ENCODE results near the gene DOCK10. TPM values are rescaled to one million over a fixed set of nuclear protein-coding genes. Genes with fewer than 3 reads are reported as not detected.

The DOCK10 gene
- polyA plus RNA-seq, 1 donor (not counting 4 experiments of a cell fraction or from before 2014, with no cell fraction given): 2.5 TPM

DNA sequence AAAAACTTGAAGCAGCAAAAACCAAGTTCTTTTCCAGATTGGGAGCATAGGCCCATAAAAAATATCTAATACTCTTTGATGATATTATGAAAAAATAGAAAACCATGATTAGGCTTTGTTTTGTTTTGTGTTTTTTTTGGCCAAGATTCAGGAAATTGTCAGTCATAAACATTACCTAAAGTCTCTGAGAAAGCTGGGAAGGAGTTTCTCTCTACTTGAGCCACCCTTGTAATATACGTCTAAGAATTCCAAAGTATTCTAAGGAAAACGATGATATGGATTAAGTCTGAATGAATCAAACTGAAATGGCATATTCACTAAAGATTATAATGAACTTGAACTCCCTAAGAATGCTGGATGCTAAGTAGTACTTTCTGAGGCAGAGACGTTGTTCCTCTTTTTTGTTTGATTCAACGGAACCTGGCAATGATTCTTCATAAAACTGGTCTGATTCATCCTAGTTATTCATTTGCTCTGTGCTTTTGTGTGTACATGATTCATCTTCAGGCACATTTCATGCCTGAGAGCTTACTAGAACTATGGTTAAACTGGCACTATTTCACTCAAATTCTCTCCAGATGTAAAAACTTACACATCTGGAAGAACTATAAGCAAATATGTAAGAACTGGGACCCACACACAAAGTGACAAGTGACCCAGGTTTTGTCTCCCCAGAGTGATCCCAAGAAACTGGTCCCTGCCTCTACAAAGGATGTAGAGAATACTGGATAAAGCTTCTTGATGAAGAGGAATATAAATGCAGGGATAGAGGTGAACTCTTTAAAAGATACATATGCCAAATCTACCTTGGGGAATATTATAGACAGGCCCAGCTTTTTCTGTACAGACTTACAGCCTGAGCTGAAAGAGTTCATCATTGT, 159.7 kb downstream of the DOCK10 start:
- no peaks in the 10 kb centered on the region for H3K9me3 ChIP-seq (ENCODE audit: control insufficient read depth, low read depth, low read length)
- no peak for TF ChIP-seq EZH2 (IDR thresholded peaks at IDR 0.05; ENCODE audit: low read length)
- TF ChIP-seq, protein P1, sequence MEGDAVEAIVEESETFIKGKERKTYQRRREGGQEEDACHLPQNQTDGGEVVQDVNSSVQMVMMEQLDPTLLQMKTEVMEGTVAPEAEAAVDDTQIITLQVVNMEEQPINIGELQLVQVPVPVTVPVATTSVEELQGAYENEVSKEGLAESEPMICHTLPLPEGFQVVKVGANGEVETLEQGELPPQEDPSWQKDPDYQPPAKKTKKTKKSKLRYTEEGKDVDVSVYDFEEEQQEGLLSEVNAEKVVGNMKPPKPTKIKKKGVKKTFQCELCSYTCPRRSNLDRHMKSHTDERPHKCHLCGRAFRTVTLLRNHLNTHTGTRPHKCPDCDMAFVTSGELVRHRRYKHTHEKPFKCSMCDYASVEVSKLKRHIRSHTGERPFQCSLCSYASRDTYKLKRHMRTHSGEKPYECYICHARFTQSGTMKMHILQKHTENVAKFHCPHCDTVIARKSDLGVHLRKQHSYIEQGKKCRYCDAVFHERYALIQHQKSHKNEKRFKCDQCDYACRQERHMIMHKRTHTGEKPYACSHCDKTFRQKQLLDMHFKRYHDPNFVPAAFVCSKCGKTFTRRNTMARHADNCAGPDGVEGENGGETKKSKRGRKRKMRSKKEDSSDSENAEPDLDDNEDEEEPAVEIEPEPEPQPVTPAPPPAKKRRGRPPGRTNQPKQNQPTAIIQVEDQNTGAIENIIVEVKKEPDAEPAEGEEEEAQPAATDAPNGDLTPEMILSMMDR (optimal IDR thresholded peaks at IDR 0.05 in 1 of 3, IDR thresholded peaks at IDR 0.05 in 1 of 3, conservative IDR thresholded peaks at IDR 0.05 in 1 of 3; ENCODE audit: extremely low read depth in 1 of 3, insufficient read depth in 2 of 3, low read length in 3 of 3): no peak
- no peak overlapping the region for H3K9ac ChIP-seq (ENCODE audit: control insufficient read depth, extremely low read depth, insufficient read depth, low read length)
- FAIRE-seq: no peak
- no peaks in the 10 kb centered on the region for H3K27me3 ChIP-seq (ENCODE audit: control insufficient read depth, extremely low read depth, insufficient read depth, low read length)
- dilution Hi-C loops (cut with MboI; ENCODE audit: extremely low pct_ligation_motif_present, low sequenced_read_pairs): no loop called here
- H3K4me1 ChIP-seq (ENCODE audit: control insufficient read depth, extremely low read depth, insufficient read depth, low read length): peaks cover 30% of the 10 kb centered on the region
- H3K4me3 ChIP-seq (ENCODE audit: control insufficient read depth in 2 of 3, extremely low read depth in 1 of 3, insufficient read depth in 2 of 3, low read depth in 1 of 3, low read length in 3 of 3): no peak overlapping the region
- H3K79me2 ChIP-seq (ENCODE audit: control insufficient read depth, insufficient read depth, low read length): no peaks in the 10 kb centered on the region
- no peak for DNase-seq (ENCODE audit: low read depth, low spot score)
- H3K4me2 ChIP-seq (ENCODE audit: control insufficient read depth, extremely low read depth, insufficient read depth, low read depth, low read length): peak overlapping the region; percentile 14
- H3K36me3 ChIP-seq (ENCODE audit: control insufficient read depth in 2 of 2, extremely low read depth in 1 of 2, insufficient read depth in 2 of 2, low read length in 2 of 2): no peaks in the 10 kb centered on the region
- H2AFZ ChIP-seq (ENCODE audit: control insufficient read depth, low read length): no peak overlapping the region
- peak overlapping the region; percentile 38 for H3K27ac ChIP-seq (ENCODE audit: control insufficient read depth, insufficient read depth, low read length)
- H4K20me1 ChIP-seq (ENCODE audit: control insufficient read depth, extremely low read depth, insufficient read depth, low read length): no peaks in the 10 kb centered on the region
- H3K9me1 ChIP-seq (ENCODE audit: control insufficient read depth, extremely low read depth, insufficient read depth, low read length): no peaks in the 10 kb centered on the region

DNA sequence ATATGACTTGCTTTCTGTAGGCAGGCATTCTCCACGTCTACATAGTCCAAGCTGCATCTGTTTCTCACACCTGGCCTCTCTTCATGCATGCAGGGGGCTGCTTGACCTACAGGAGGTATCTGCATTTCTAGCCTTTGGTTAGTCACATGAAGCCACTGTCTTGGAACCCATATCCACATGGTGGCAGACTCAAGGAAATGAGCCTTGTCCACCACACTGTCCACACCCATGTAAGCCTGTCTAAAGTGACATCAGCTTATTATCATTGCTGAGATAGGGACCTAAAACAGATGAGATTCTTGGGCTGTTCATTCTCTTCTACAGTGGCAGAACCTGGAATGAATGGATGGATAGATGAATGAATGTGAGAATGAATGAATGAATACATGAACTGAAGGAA, 160.4 kb downstream of the DOCK10 start:
- H3K4me3 ChIP-seq (ENCODE audit: control insufficient read depth in 2 of 3, extremely low read depth in 1 of 3, insufficient read depth in 2 of 3, low read depth in 1 of 3, low read length in 3 of 3): no peak overlapping the region
- FAIRE-seq (no peak), DNase-seq (ENCODE audit: low read depth, low spot score) (no peak)
- H2AFZ ChIP-seq (ENCODE audit: control insufficient read depth, low read length): no peak overlapping the region
- H3K9ac ChIP-seq (ENCODE audit: control insufficient read depth, extremely low read depth, insufficient read depth, low read length): no peak overlapping the region
- TF ChIP-seq, protein P1 (optimal IDR thresholded peaks at IDR 0.05 in 1 of 3, IDR thresholded peaks at IDR 0.05 in 1 of 3, conservative IDR thresholded peaks at IDR 0.05 in 1 of 3; ENCODE audit: extremely low read depth in 1 of 3, insufficient read depth in 2 of 3, low read length in 3 of 3): no peak
- no peak for TF ChIP-seq EZH2 (IDR thresholded peaks at IDR 0.05; ENCODE audit: low read length)
- peaks cover 30% of the 10 kb centered on the region for H3K4me1 ChIP-seq (ENCODE audit: control insufficient read depth, extremely low read depth, insufficient read depth, low read length)
- peak overlapping the region; percentile 14 for H3K4me2 ChIP-seq (ENCODE audit: control insufficient read depth, extremely low read depth, insufficient read depth, low read depth, low read length)
- H3K27me3 ChIP-seq (ENCODE audit: control insufficient read depth, extremely low read depth, insufficient read depth, low read length): no peaks in the 10 kb centered on the region
- H3K9me3 ChIP-seq (ENCODE audit: control insufficient read depth, low read depth, low read length): no peaks in the 10 kb centered on the region
- H3K36me3 ChIP-seq (ENCODE audit: control insufficient read depth in 2 of 2, extremely low read depth in 1 of 2, insufficient read depth in 2 of 2, low read length in 2 of 2): no peaks in the 10 kb centered on the region
- H4K20me1 ChIP-seq (ENCODE audit: control insufficient read depth, extremely low read depth, insufficient read depth, low read length): no peaks in the 10 kb centered on the region
- dilution Hi-C loops (cut with MboI; ENCODE audit: extremely low pct_ligation_motif_present, low sequenced_read_pairs): no loop called here
- peak overlapping the region; percentile 38 for H3K27ac ChIP-seq (ENCODE audit: control insufficient read depth, insufficient read depth, low read length)
- no peaks in the 10 kb centered on the region for H3K79me2 ChIP-seq (ENCODE audit: control insufficient read depth, insufficient read depth, low read length)
- no peaks in the 10 kb centered on the region for H3K9me1 ChIP-seq (ENCODE audit: control insufficient read depth, extremely low read depth, insufficient read depth, low read length)
